Measurements from ENCODE around the gene STAT4. TPM values are rescaled to one million over a fixed set of nuclear protein-coding genes. Genes with fewer than 3 reads are reported as not detected.

STAT4 gene
- polyA plus RNA-seq, 1 donor (not counting 4 experiments of a cell fraction or from before 2014, with no cell fraction given) = 2.0 TPM

- Histone ChIP-seq H3K9me3 (ENCODE audit: control insufficient read depth, low read depth, low read length) (no peaks in the 10 kb centered on the region), H3K27me3 (ENCODE audit: control insufficient read depth, extremely low read depth, insufficient read depth, low read length) (no peaks in the 10 kb centered on the region), H3K36me3 (ENCODE audit: control insufficient read depth in 2 of 2, extremely low read depth in 1 of 2, insufficient read depth in 2 of 2, low read length in 2 of 2) (peaks cover 31 to 48% of the 10 kb centered on the region in 2 experiments), H3K79me2 (ENCODE audit: control insufficient read depth, insufficient read depth, low read length) (no peaks in the 10 kb centered on the region), H2AFZ (ENCODE audit: control insufficient read depth, low read length) (no peak overlapping the region), H3K9me1 (ENCODE audit: control insufficient read depth, extremely low read depth, insufficient read depth, low read length) (no peaks in the 10 kb centered on the region), H3K4me3 (ENCODE audit: control insufficient read depth in 2 of 3, extremely low read depth in 1 of 3, insufficient read depth in 2 of 3, low read depth in 1 of 3, low read length in 3 of 3) (no peak overlapping the region), H3K4me1 (ENCODE audit: control insufficient read depth, extremely low read depth, insufficient read depth, low read length) (peaks cover 13% of the 10 kb centered on the region), H3K9ac (ENCODE audit: control insufficient read depth, extremely low read depth, insufficient read depth, low read length) (no peak overlapping the region), H3K27ac (ENCODE audit: control insufficient read depth, insufficient read depth, low read length) (no peak overlapping the region), H3K4me2 (ENCODE audit: control insufficient read depth, extremely low read depth, insufficient read depth, low read depth, low read length) (no peak overlapping the region), H4K20me1 (ENCODE audit: control insufficient read depth, extremely low read depth, insufficient read depth, low read length) (no peaks in the 10 kb centered on the region)
- DNase-seq (ENCODE audit: low read depth, low spot score) (no peak), FAIRE-seq (no peak)
- dilution Hi-C loops (cut with MboI; ENCODE audit: extremely low pct_ligation_motif_present, low sequenced_read_pairs) = no loop called here
- TF ChIP-seq EZH2 (IDR thresholded peaks at IDR 0.05; ENCODE audit: low read length) = no peak
- TF ChIP-seq CTCF (optimal IDR thresholded peaks at IDR 0.05 in 1 of 3, IDR thresholded peaks at IDR 0.05 in 1 of 3, conservative IDR thresholded peaks at IDR 0.05 in 1 of 3; ENCODE audit: extremely low read depth in 1 of 3, insufficient read depth in 2 of 3, low read length in 3 of 3) = no peak
These were observed 162.9 kb downstream of the STAT4 start for GRCh38 chr2:190987938-190988337.

GRCh38 chr2:190987116-190987515 lies 163.7 kb downstream of the STAT4 start:
- FAIRE-seq (no peak), DNase-seq (ENCODE audit: low read depth, low spot score) (no peak)
- Histone ChIP-seq H3K9me1 (ENCODE audit: control insufficient read depth, extremely low read depth, insufficient read depth, low read length) (no peaks in the 10 kb centered on the region), H3K9me3 (ENCODE audit: control insufficient read depth, low read depth, low read length) (no peaks in the 10 kb centered on the region), H3K27me3 (ENCODE audit: control insufficient read depth, extremely low read depth, insufficient read depth, low read length) (no peaks in the 10 kb centered on the region), H3K27ac (ENCODE audit: control insufficient read depth, insufficient read depth, low read length) (no peak overlapping the region), H3K79me2 (ENCODE audit: control insufficient read depth, insufficient read depth, low read length) (no peaks in the 10 kb centered on the region), H3K4me3 (ENCODE audit: control insufficient read depth in 2 of 3, extremely low read depth in 1 of 3, insufficient read depth in 2 of 3, low read depth in 1 of 3, low read length in 3 of 3) (no peak overlapping the region), H3K36me3 (ENCODE audit: control insufficient read depth in 2 of 2, extremely low read depth in 1 of 2, insufficient read depth in 2 of 2, low read length in 2 of 2) (peaks cover 32 to 56% of the 10 kb centered on the region in 2 experiments), H2AFZ (ENCODE audit: control insufficient read depth, low read length) (no peak overlapping the region), H3K4me1 (ENCODE audit: control insufficient read depth, extremely low read depth, insufficient read depth, low read length) (peaks cover 13% of the 10 kb centered on the region), H4K20me1 (ENCODE audit: control insufficient read depth, extremely low read depth, insufficient read depth, low read length) (no peaks in the 10 kb centered on the region), H3K4me2 (ENCODE audit: control insufficient read depth, extremely low read depth, insufficient read depth, low read depth, low read length) (no peak overlapping the region), H3K9ac (ENCODE audit: control insufficient read depth, extremely low read depth, insufficient read depth, low read length) (no peak overlapping the region)
- dilution Hi-C loops (cut with MboI; ENCODE audit: extremely low pct_ligation_motif_present, low sequenced_read_pairs) = no loop called here
- TF ChIP-seq EZH2 (IDR thresholded peaks at IDR 0.05; ENCODE audit: low read length) = no peak
- no peak for TF ChIP-seq CTCF (optimal IDR thresholded peaks at IDR 0.05 in 1 of 3, IDR thresholded peaks at IDR 0.05 in 1 of 3, conservative IDR thresholded peaks at IDR 0.05 in 1 of 3; ENCODE audit: extremely low read depth in 1 of 3, insufficient read depth in 2 of 3, low read length in 3 of 3)

Data from keratinocyte (primary cell).